SK-N-SH (cell line): Measurements from ENCODE around the gene CEBPA.

Experiments
- EP300 ChIP-seq, 2 experiments: IDR thresholded peaks; 2 replicates each; pipeline versions ENCODE4 v1.4.0 to v1.6.1; 2012; ENCODE audit warnings: borderline replicate concordance in 1 of 2, low read depth in 1 of 2, low read length in 1 of 2
- FOXJ3 ChIP-seq: sonication (generic); formaldehyde crosslinking; IDR thresholded peaks from 2 replicates; pipeline ENCODE4 v1.5.1; 2020; ENCODE audit warnings: mild to moderate bottlenecking, missing genetic modification reagents
- GABPA ChIP-seq: IDR thresholded peaks from 2 replicates; pipeline ENCODE4 v1.4.0; 2012; ENCODE audit warnings: low read depth, mild to moderate bottlenecking
- MEF2A ChIP-seq: IDR thresholded peaks from 2 replicates; pipeline ENCODE4 v1.4.0; 2012; ENCODE audit warnings: low read depth, borderline replicate concordance
- POLR2AphosphoS5 ChIP-seq: IDR thresholded peaks from 2 replicates; pipeline ENCODE4 v1.6.1; 2012; ENCODE audit warnings: low read depth, low read length
- RCOR1 ChIP-seq: fragments of 150-350 bp; IDR thresholded peaks from 2 replicates; pipeline ENCODE4 v1.6.1; 2017; ENCODE audit warnings: antibody characterized with exemption, low read length
- SIN3A ChIP-seq: IDR thresholded peaks from 2 replicates; pipeline ENCODE4 v1.6.1; 2012; ENCODE audit warnings: low read depth, mild to moderate bottlenecking, low read length, moderate library complexity, borderline replicate concordance
- TAF1 ChIP-seq: IDR thresholded peaks from 2 replicates; pipeline ENCODE4 v1.6.1; 2012; ENCODE audit warnings: low read depth, mild to moderate bottlenecking, low read length, moderate library complexity, borderline replicate concordance
- TF ChIP-seq, protein P1 (sequence below): fragments of 200-600 bp; sonication (generic); IDR thresholded peaks from 2 replicates; pipeline ENCODE4 v1.6.1; 2017; ENCODE audit warnings: antibody characterized with exemption, mild to moderate bottlenecking, moderate library complexity
- TF ChIP-seq, protein P2 (sequence below): fragments of 150-350 bp; IDR thresholded peaks from 2 replicates; pipeline ENCODE4 v1.6.1; 2017; ENCODE audit warnings: antibody characterized with exemption, low read length, low read depth, borderline replicate concordance

DNA sequence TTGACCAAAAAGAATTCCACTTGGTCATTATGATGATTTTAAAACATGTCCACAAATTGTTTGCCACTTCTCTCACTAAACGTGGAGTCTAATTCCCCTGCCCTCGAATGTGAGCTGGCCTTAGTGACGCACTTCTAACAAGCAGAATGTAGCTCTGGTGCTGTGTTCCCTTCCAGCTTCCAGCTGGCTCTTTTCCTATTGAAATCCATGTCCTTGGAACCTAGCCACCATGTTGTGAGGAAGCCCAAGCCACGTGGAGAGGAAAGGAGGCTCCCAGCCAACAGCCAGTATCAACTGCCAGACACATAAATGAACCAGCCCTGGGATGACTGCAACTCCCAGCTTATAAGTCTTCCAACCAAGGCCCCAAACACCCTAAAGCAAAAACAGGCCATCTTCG, 23.6 kb upstream of the CEBPA start:
- TF ChIP-seq SIN3A (no peak), POLR2AphosphoS5 (no peak), MEF2A (no peak), GABPA (no peak), RCOR1 (no peak), EP300 (IDR thresholded peaks at IDR 0.05; ENCODE audit: borderline replicate concordance in 1 of 2, low read depth in 1 of 2, low read length in 1 of 2) (no peak), FOXJ3 (no peak), TAF1 (no peak)
- TF ChIP-seq, protein P1, sequence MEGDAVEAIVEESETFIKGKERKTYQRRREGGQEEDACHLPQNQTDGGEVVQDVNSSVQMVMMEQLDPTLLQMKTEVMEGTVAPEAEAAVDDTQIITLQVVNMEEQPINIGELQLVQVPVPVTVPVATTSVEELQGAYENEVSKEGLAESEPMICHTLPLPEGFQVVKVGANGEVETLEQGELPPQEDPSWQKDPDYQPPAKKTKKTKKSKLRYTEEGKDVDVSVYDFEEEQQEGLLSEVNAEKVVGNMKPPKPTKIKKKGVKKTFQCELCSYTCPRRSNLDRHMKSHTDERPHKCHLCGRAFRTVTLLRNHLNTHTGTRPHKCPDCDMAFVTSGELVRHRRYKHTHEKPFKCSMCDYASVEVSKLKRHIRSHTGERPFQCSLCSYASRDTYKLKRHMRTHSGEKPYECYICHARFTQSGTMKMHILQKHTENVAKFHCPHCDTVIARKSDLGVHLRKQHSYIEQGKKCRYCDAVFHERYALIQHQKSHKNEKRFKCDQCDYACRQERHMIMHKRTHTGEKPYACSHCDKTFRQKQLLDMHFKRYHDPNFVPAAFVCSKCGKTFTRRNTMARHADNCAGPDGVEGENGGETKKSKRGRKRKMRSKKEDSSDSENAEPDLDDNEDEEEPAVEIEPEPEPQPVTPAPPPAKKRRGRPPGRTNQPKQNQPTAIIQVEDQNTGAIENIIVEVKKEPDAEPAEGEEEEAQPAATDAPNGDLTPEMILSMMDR = no peak
- TF ChIP-seq, protein P2, sequence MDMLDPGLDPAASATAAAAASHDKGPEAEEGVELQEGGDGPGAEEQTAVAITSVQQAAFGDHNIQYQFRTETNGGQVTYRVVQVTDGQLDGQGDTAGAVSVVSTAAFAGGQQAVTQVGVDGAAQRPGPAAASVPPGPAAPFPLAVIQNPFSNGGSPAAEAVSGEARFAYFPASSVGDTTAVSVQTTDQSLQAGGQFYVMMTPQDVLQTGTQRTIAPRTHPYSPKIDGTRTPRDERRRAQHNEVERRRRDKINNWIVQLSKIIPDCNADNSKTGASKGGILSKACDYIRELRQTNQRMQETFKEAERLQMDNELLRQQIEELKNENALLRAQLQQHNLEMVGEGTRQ = no peak
